Suppressor macrophage treated with lipopolysaccharide for 1 hour (primary cell): ENCODE data around the gene MLXIP.

Source experiments
- DNase-seq, 3 donors: peaks; one replicate each; pipeline ENCODE4 v3.0.0-alpha.2; 2020 to 2022

MLXIP gene

GRCh38 chr12:122080149-122081082, 1.9 kb downstream of the MLXIP start:
- peak; percentile 90 to 94 (median 91) for DNase-seq

DNA sequence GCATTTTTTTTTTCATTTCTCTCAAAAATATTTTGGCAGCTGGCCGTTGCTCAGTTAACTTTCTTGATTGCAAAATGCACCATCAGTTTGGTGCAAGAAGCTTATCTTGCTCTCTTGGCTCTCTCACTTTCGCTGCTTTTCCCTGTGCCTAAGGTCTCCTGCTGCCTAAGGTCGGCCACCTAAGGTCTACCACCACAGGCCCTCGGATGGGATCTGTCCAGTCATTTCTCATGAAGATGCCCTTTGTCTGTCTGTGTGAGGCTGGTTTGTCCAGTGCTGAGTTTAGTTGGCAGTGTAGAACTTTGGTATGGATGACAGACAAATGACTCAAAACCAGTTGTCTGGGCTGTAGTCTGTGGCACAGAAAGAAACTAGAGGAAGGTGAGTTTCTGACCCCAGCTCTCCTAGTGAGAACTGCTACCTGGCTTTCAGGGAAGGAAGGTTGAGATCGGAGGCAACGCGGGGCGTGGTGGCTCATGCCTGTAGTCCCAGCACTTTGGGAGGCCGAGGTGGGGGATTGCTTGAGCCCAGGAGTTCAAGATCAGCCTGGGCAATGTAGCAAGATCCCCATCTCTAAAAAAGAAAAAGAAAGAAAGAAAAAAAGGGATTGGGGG, 2.6 kb downstream of the MLXIP start:
- no peak for DNase-seq

DNA sequence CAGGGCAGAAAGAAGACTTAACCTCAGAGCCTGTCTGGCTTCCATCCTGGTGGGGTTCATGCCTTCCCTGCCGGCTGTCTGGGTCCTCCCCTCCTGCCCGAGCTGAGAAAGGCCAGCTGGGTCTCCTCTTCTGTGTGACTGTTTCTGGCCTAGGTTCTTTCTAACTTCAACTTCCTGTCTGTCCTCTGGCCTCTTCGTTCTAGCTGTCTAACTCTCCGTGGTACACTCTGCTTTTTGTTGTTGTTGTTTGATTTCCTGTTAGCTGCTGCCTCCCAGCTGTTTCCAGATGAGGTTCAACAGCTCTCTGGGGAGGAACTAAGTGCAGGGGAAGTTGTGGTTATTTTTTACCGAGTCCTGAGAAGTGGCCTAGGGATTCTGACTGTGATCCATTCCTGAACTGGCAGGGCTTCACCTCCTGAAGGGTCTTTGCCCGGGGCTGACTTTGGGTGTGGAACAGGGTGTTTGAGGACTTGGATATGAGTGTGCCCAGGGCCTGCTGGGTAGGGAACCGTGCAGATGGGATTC, 3.2 kb downstream of the MLXIP start:
- peak; percentile 69 to 75 (median 73) for DNase-seq

- no peak for DNase-seq
These were observed 4.2 kb downstream of the MLXIP start for GRCh38 chr12:122082621-122083356.

DNA sequence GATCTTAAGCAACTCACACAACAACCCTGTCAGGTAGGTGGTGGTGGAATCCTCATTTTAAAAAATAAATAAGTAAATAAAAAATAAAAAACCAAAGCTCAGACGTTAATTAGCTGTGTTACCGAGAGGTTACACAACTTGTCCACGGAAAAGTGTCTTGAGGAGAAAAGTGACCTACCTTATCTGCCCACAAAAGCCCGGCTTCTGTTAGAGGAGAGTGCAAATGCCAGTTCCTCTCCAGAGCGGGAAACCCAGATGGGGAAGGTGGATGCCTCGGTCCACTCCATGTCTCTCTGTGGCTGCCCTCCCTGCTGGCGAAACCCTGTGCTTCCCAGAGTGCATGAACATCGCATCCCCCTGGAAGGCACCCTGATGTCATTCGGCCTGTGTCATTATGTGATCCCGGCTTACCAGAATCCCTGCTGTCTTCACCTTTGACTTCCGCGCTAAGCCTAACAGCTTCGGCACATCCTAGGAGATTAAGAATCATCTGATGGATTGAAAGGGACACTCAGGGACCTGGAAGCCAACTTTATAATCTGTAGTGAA, 6.4 kb downstream of the MLXIP start:
- DNase-seq = peak; percentile 37 to 48 (median 45)

DNA sequence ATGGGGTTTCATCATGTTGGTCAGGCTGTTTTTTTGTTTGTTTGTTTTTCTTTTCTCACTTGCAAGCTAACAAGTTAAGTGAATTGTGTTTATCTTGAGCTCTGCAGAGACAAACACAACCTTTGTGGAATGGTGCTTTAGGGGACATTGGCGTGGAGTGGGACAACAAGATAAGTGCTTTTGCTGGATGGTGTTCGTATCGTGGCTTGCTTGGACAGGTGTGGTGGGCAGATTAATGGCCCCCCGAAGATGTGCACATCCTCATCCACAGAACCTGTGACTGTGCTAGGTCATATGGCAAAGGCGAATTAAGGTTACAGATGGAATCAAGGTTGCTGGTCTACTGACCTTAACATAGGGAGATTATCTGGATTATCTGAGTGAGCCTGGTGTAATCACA, 7.0 kb downstream of the MLXIP start:
- DNase-seq = no peak

DNA sequence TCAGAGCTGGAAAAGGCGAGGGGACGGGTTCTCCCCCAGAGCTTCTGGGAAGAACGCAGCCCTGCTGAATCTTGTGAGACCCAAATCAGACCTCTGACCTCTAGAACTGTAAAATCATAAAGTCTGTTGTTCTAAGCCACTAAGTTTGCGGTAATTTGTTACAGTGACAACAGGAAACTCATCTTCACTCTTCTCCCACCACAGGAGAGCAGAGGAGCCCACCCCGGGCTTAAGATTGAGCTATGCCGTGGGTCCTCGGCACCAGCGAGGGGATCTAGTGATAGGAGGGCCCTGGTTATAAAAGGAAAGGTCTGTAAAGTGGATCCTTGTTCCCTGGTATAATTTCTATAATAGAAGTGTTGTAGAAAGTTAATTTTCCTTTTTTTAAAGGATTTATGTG, 7.6 kb downstream of the MLXIP start:
- no peak for DNase-seq

- no peak for DNase-seq
These were observed 8.2 kb downstream of the MLXIP start for GRCh38 chr12:122086641-122087285.

DNA sequence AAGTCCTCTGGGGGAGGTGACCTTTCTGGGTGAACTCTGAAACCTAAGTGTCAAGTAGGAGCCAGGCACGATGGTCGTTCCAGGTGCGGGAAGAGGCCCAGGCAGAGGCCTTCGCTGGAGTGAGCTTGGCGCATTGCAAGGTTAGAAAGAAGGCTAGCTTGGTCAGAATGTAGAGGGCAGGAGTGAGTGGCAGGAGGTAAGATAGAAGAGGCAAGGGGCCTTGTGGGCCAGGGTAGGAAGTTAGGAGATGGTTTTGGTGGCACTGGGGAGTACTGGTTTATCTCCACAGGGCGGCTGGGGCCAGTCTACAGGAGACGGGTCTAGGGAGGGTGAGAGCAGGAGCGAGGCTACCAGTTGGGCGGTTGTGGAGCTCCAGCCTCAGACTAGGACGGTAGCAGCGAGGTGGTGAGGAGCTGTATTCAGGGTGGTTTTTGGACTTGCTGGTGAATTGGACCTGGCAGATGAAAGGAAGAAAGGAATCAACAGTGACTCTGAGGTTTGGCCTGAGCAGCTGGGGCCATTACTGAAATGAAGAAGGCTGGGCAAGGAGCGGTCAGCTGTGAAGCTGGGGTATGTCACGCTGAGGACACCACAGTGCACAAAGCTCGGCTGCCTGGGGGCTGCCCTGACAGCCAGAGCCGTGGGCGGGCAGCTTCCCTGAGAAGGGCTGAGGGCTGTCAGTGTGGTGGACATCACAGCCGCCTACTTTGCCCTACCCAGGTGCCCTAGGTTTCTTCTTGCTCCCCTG, 9.0 kb downstream of the MLXIP start:
- DNase-seq = no peak

GRCh38 chr12:122088179-122088810, 9.7 kb downstream of the MLXIP start:
- no peak for DNase-seq

GRCh38 chr12:122089077-122089476, 10.5 kb downstream of the MLXIP start:
- DNase-seq = no peak

- peak in 2 of 3 donors; percentile 35 to 38 for DNase-seq
These were observed 12.4 kb downstream of the MLXIP start for GRCh38 chr12:122090759-122091515.

DNA sequence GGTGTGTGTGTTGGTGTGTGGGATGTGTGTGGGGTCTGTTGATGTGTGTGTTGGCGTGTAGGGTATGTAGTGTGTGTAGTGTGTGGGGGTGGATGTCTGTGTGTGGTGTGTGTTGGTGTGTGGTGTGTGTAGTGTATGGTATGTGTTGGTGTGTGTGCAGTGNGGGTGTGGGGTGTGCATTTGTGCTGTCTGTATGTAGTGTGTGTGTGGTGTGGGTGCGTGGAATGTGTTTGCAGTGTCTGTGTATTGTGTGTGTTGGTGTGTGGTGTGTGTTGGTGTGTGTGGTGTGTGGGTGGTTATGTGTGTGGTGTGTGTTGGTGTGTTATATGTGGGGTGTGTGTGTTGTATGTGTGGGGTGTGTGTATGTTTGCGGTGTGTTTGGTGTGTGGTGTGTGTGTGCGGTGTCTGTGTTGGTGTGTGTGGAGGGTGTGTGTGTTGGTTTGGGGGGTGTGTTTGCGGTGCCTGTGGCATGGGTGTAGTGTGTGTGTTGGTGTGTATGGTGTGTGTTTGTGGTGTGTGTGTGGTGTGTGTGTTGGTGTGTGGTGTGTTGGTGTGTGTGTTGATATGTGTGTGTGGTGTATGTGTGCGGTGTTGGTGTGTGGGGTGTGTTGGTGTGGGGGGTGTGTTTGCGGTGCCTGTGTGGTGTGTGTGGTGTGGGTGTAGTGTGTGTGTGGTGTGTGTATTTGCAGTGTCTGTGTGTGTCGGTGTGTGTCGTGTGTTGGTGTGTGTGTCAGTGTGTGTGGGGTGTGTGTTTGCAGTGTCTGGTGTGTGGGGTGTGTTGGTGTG, 14.7 kb downstream of the MLXIP start:
- DNase-seq = no peak

DNA sequence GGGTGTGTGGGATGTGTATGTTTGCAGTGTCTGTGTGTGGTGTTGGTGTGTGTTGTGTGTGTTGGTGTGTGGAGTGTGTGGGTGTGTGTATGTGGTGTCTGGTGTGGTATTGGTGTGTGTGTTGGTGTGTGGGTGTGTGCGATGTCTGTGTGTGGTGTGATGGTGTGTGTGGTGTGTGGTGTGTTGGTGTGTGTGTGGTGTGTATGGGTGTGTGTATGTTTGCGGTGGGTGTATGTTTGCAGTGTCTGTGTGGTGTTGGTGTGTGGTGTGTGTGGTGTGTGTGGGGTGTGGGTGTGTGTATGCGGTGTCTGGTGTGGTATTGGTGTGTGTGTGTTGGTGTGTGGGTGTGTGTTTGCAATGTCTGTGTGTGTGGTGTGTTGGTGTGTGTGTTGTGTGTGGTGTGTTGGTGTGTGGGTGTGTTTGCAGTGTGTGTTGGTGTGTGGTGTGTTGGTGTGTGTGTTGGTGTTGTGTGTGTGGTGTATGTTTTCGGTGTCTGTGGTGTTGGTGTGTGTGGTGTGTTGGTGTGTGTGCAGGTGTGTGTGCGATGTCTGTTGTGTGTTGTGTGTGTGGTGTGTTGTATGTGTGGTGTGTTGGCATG, 15.7 kb downstream of the MLXIP start:
- no peak for DNase-seq

DNA sequence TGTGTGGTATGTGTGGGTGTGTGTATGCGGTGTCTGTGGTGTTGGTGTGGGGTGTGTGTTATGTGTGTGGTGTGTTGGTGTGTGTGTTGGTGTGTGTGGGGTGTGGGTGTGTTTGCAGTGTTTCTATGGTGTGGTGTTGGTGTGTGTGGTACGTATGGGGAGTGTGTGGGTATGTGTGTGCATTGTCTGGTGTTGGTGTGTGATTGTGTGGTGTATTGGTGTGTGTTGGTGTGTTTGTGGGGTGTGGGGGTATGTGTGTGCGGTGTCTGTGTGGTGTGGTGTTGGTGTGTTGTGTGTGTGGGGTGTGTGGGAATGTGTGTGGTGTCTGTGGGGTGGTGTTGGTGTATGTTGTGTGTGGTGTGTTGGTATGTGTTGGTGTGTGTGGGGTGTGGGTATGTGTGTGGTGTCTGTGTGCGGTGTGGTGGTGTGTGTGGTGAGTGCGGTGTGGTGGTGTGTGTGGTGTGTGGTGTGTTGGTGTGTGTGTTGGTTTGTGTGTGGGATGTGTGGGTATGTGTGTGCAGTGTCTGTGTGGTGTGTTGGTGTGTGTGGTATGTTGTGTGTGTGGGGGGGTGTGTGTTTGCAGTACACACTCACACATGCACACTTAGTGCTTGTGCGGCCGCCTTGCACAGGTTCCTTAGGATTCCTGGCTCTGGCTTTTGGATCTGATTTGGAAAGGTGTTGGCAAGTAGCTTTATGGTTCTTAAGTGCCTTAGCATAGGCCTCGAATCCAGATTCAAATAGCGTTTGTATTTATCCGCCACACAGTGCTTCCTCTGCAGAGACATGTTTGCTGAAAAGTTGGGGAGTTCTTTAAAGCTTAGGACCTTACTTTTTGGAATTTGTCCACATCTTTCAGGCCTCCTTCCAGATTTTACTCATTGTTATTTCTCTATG, 16.4 kb downstream of the MLXIP start:
- no peak for DNase-seq

DNA sequence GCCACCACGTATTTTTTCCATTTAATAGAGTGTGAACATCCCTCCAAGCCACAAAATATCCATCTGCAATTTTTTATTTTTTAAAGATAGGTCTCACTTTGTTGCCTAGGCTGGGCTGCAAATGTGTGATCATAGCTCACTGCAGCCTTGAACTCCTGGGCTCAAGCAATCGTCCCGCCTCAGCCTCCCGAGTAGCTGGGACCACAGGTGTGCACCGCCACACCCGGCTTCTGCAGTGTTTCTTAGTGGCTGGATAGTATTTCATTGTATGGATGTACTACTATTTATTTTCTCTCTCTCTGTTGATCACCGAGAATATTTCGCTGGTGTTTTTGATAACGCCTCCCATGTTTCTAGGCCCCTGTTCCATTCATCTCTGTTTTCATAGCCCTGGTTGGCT, 17.5 kb downstream of the MLXIP start:
- no peak for DNase-seq

- no peak for DNase-seq
These were observed 18.1 kb downstream of the MLXIP start for GRCh38 chr12:122096591-122097149.

GRCh38 chr12:122097584-122097926, 19.0 kb downstream of the MLXIP start:
- DNase-seq = no peak
